ENCODE results near the gene PDZRN3. TPM values are rescaled to one million over a fixed set of nuclear protein-coding genes. Genes with fewer than 3 reads are reported as not detected.
"Not testable (repeated sequence)": the region's sequence is repeated elsewhere in the genome, so short reads cannot be mapped to it uniquely, and the experiment has no call there.

The PDZRN3 gene
- total RNA-seq, 1 donor from 2014 or later = 1.3 TPM

DNA sequence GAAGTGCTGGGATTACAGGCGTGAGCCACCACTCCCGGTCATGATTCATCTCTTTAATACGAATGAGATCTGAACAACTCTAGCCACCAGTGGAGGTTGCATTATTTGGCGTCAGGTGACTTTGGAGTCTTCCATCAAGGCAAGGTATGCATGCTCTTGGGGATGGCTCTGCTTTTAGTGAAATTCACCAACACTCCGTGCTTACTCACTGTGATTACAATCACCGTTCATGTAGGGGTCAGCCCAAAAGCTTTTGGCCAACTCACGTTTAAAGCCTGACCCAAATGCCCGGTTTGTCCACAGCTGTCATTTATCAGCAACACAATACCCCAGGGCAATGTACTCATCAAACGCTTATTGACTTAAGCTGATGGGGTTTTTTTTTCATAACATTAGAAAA lies 155.4 kb downstream of the PDZRN3 start:
- H3K4me1 Mint-ChIP-seq (ENCODE audit: unreplicated experiment) = peaks cover 4% of the 10 kb centered on the region
- DNase-seq (ENCODE audit: low spot score) = no peak
- H3K9me3 Mint-ChIP-seq (ENCODE audit: unreplicated experiment) = no peaks in the 10 kb centered on the region
- H3K4me3 Mint-ChIP-seq (ENCODE audit: unreplicated experiment) = no peak overlapping the region
- no peak overlapping the region for H3K27ac Mint-ChIP-seq (ENCODE audit: unreplicated experiment)
- TF ChIP-seq, protein P1, sequence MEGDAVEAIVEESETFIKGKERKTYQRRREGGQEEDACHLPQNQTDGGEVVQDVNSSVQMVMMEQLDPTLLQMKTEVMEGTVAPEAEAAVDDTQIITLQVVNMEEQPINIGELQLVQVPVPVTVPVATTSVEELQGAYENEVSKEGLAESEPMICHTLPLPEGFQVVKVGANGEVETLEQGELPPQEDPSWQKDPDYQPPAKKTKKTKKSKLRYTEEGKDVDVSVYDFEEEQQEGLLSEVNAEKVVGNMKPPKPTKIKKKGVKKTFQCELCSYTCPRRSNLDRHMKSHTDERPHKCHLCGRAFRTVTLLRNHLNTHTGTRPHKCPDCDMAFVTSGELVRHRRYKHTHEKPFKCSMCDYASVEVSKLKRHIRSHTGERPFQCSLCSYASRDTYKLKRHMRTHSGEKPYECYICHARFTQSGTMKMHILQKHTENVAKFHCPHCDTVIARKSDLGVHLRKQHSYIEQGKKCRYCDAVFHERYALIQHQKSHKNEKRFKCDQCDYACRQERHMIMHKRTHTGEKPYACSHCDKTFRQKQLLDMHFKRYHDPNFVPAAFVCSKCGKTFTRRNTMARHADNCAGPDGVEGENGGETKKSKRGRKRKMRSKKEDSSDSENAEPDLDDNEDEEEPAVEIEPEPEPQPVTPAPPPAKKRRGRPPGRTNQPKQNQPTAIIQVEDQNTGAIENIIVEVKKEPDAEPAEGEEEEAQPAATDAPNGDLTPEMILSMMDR (IDR thresholded peaks at IDR 0.05; ENCODE audit: unreplicated experiment) = no peak
- H3K27me3 Mint-ChIP-seq (ENCODE audit: unreplicated experiment) = peaks cover 2% of the 10 kb centered on the region
- H3K36me3 Mint-ChIP-seq (ENCODE audit: low read depth, unreplicated experiment) = no peaks in the 10 kb centered on the region

- Mint-ChIP-seq H3K27ac (ENCODE audit: unreplicated experiment) (no peak overlapping the region), H3K4me1 (ENCODE audit: unreplicated experiment) (peaks cover 4% of the 10 kb centered on the region), H3K4me3 (ENCODE audit: unreplicated experiment) (no peak overlapping the region), H3K27me3 (ENCODE audit: unreplicated experiment) (no peaks in the 10 kb centered on the region), H3K9me3 (ENCODE audit: unreplicated experiment) (no peaks in the 10 kb centered on the region), H3K36me3 (ENCODE audit: low read depth, unreplicated experiment) (no peaks in the 10 kb centered on the region)
- DNase-seq (ENCODE audit: low spot score) = no peak
- TF ChIP-seq, protein P1 (IDR thresholded peaks at IDR 0.05; ENCODE audit: unreplicated experiment) = no peak
These were observed 157.5 kb downstream of the PDZRN3 start for GRCh38 chr3:73467211-73467610.

GRCh38 chr3:73465926-73466325 lies 158.8 kb downstream of the PDZRN3 start:
- peaks cover 4% of the 10 kb centered on the region for H3K4me1 Mint-ChIP-seq (ENCODE audit: unreplicated experiment)
- H3K36me3 Mint-ChIP-seq (ENCODE audit: low read depth, unreplicated experiment) = no peaks in the 10 kb centered on the region
- H3K4me3 Mint-ChIP-seq (ENCODE audit: unreplicated experiment) = no peak overlapping the region
- TF ChIP-seq, protein P1 (IDR thresholded peaks at IDR 0.05; ENCODE audit: unreplicated experiment) = no peak
- H3K27me3 Mint-ChIP-seq (ENCODE audit: unreplicated experiment) = no peaks in the 10 kb centered on the region
- H3K9me3 Mint-ChIP-seq (ENCODE audit: unreplicated experiment) = no peaks in the 10 kb centered on the region
- no peak overlapping the region for H3K27ac Mint-ChIP-seq (ENCODE audit: unreplicated experiment)
- no peak for DNase-seq (ENCODE audit: low spot score)

DNA sequence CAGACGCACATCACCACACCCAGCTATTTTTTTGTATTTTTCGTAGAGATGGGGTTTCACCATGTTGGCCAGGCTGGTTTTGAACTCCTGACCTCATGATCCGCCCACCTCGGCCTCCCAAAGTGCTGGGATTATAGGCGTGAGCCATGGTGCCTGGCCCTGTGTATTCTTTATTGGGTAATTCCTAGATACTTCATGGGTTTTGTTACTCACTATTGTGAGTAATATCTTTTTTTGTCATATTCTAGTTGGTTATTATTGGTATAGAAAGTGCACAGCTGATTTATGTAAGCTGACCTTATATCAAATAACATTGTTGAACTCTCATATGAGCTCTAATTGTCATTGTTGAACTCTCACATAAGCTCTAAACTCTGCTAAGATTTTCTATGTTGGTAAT lies 160.6 kb downstream of the PDZRN3 start:
- H3K36me3 Mint-ChIP-seq (ENCODE audit: low read depth, unreplicated experiment); H3K9me3 Mint-ChIP-seq (ENCODE audit: unreplicated experiment); DNase-seq (ENCODE audit: low spot score); H3K27me3 Mint-ChIP-seq (ENCODE audit: unreplicated experiment); H3K4me3 Mint-ChIP-seq (ENCODE audit: unreplicated experiment); H3K27ac Mint-ChIP-seq (ENCODE audit: unreplicated experiment); H3K4me1 Mint-ChIP-seq (ENCODE audit: unreplicated experiment): not testable (repeated sequence)

DNA sequence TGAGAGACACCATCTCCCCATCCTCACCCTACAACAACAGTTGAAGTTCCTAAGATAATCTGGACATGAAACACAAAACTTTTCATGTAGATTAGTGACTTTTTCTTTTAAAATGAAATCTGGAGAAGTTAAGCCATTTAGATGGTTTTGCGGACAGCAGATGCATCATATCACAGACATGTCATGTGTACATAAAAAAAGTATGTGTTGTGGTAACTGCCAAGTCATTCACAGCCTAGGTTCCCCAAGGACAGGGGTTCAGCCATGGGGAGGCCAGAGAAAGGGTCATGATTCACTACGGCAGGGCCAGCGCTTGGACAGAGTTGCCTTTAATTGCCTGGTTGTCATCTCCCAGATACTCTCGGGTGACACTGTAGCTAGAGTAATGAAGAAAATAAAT lies 163.2 kb downstream of the PDZRN3 start:
- no peak overlapping the region for H3K27ac Mint-ChIP-seq (ENCODE audit: unreplicated experiment)
- H3K36me3 Mint-ChIP-seq (ENCODE audit: low read depth, unreplicated experiment) = no peaks in the 10 kb centered on the region
- H3K9me3 Mint-ChIP-seq (ENCODE audit: unreplicated experiment) = no peaks in the 10 kb centered on the region
- DNase-seq (ENCODE audit: low spot score) = no peak
- TF ChIP-seq, protein P1 (IDR thresholded peaks at IDR 0.05; ENCODE audit: unreplicated experiment) = no peak
- H3K4me1 Mint-ChIP-seq (ENCODE audit: unreplicated experiment) = no peaks in the 10 kb centered on the region
- H3K4me3 Mint-ChIP-seq (ENCODE audit: unreplicated experiment) = no peak overlapping the region
- H3K27me3 Mint-ChIP-seq (ENCODE audit: unreplicated experiment) = no peaks in the 10 kb centered on the region

DNA sequence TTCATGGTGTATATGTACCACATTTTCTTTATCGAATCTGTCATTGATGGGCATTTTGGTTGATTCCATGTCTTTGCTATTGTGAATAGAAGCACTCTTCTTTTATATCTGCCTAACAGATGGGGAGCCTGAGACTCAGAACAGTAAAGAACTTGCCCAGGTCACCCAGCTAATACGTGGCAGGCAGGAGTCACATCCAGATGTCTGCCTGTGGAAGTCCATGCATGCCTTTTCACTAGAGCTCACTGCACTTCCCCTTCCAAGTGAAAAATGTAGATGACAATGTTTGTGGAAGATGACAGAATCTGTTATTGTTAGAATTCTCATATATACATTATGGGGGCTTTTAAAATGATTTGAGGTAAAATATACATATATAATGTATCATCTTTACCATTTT lies 165.0 kb downstream of the PDZRN3 start:
- Mint-ChIP-seq H3K4me3 (ENCODE audit: unreplicated experiment) (no peak overlapping the region), H3K9me3 (ENCODE audit: unreplicated experiment) (no peaks in the 10 kb centered on the region)
- TF ChIP-seq, protein P1 (IDR thresholded peaks at IDR 0.05; ENCODE audit: unreplicated experiment) = no peak

More for the DNA sequence above, 165.0 kb downstream of the PDZRN3 start:
- H3K4me1 Mint-ChIP-seq (ENCODE audit: unreplicated experiment) = no peaks in the 10 kb centered on the region
- DNase-seq (ENCODE audit: low spot score) = no peak
- no peaks in the 10 kb centered on the region for H3K36me3 Mint-ChIP-seq (ENCODE audit: low read depth, unreplicated experiment)
- H3K27me3 Mint-ChIP-seq (ENCODE audit: unreplicated experiment) = no peaks in the 10 kb centered on the region
- H3K27ac Mint-ChIP-seq (ENCODE audit: unreplicated experiment) = no peak overlapping the region
